Activated T-helper 9 cell treated with anti-CD3 and anti-CD28 coated beads, Interleukin-2, amount 50 U/mL, for 16 hours (primary cell): Measurements from ENCODE around the gene AANAT.

Experiments
- DNase-seq: peaks from one replicate; pipeline ENCODE4 v3.0.0-alpha.2; 2020; ENCODE audit warnings: low read depth

Gene AANAT

GRCh38 chr17:76468634-76469010 lies 1.2 kb downstream of the AANAT start:
- DNase-seq, result no peak

- DNase-seq, result no peak
Measured at GRCh38 chr17:76469076-76469990, 1.9 kb downstream of the AANAT start.

- no peak for DNase-seq
Measured at GRCh38 chr17:76469991-76470739, 2.8 kb downstream of the AANAT start.

- no peak for DNase-seq
Measured at GRCh38 chr17:76471498-76472257, 4.3 kb downstream of the AANAT start.

GRCh38 chr17:76472258-76472645 lies 4.8 kb downstream of the AANAT start:
- DNase-seq, result no peak

GRCh38 chr17:76472726-76473125 lies 5.3 kb downstream of the AANAT start:
- no peak for DNase-seq

- no peak for DNase-seq
Measured at GRCh38 chr17:76473541-76473985, 6.2 kb downstream of the AANAT start.

- no peak for DNase-seq
Measured at GRCh38 chr17:76474238-76474637, 6.8 kb downstream of the AANAT start.

GRCh38 chr17:76474894-76475293 lies 7.5 kb downstream of the AANAT start:
- no peak for DNase-seq

GRCh38 chr17:76475302-76475701 lies 7.9 kb downstream of the AANAT start:
- no peak for DNase-seq

- DNase-seq, result no peak
Measured at GRCh38 chr17:76476736-76477135, 9.3 kb downstream of the AANAT start.

GRCh38 chr17:76477576-76477975 lies 10.2 kb downstream of the AANAT start:
- no peak for DNase-seq

GRCh38 chr17:76478097-76478496 lies 10.7 kb downstream of the AANAT start:
- no peak for DNase-seq

- no peak for DNase-seq
Measured at GRCh38 chr17:76478730-76479514, 11.5 kb downstream of the AANAT start.

- no peak for DNase-seq
Measured at GRCh38 chr17:76479515-76480060, 12.2 kb downstream of the AANAT start.

GRCh38 chr17:76480632-76481031 lies 13.2 kb downstream of the AANAT start:
- no peak for DNase-seq

- DNase-seq, result no peak
Measured at GRCh38 chr17:76481071-76481655, 13.8 kb downstream of the AANAT start.

GRCh38 chr17:76484228-76484725 lies 16.9 kb downstream of the AANAT start:
- no peak for DNase-seq

GRCh38 chr17:76485569-76485968 lies 18.2 kb downstream of the AANAT start:
- no peak for DNase-seq

GRCh38 chr17:76487451-76488192 lies 20.2 kb downstream of the AANAT start:
- DNase-seq, result no peak
